ENCODE results near the gene CCDC92B. TPM values are rescaled to one million over a fixed set of nuclear protein-coding genes. Genes with fewer than 3 reads are reported as not detected.

CCDC92B gene
- total RNA-seq (ENCODE audit: low replicate concordance): 1.3 and 1.5 TPM in 2 replicates
- long read RNA-seq, partial matches to known transcripts: 0 of 1 reads
- long read RNA-seq, other reads (novel, unspliced or antisense): 0 of 1 reads

GRCh38 chr17:2749058-2749783 lies at the start of gene CCDC92B:
TSS of gene CCDC92B (minus strand) at chr17:2749652. CDS start at chr17:2735145, 14,507 bp downstream.
- Mint-ChIP-seq H3K4me1 (ENCODE audit: unreplicated experiment) (no peaks in the 10 kb centered on the region), H3K4me3 (peak within 1 kb of the TSS; percentile 64), H3K27ac (no peak within 1 kb of the TSS), H3K36me3 (no peaks in the 10 kb centered on the region), H3K27me3 (peaks cover 76% of the 10 kb centered on the region), H3K9me3 (no peaks in the 10 kb centered on the region)
- no peak for TF ChIP-seq CTCF (conservative IDR thresholded peaks at IDR 0.05)
- no peak for DNase-seq (ENCODE audit: extremely low spot score, unreplicated experiment)

GRCh38 chr17:2798678-2799077 lies 49.2 kb upstream of the CCDC92B start:
- Mint-ChIP-seq H3K36me3 (no peaks in the 10 kb centered on the region), H3K27ac (no peak overlapping the region), H3K27me3 (peaks cover 17% of the 10 kb centered on the region), H3K4me1 (ENCODE audit: unreplicated experiment) (peaks cover 3% of the 10 kb centered on the region), H3K9me3 (no peaks in the 10 kb centered on the region), H3K4me3 (no peak overlapping the region)
- no peak for TF ChIP-seq CTCF (conservative IDR thresholded peaks at IDR 0.05)
- DNase-seq (ENCODE audit: extremely low spot score, unreplicated experiment): no peak

GRCh38 chr17:2798188-2798587 lies 48.7 kb upstream of the CCDC92B start:
- peaks cover 3% of the 10 kb centered on the region for H3K4me1 Mint-ChIP-seq (ENCODE audit: unreplicated experiment)

GRCh38 chr17:2797637-2798036 lies 48.2 kb upstream of the CCDC92B start:
- Mint-ChIP-seq H3K9me3 (no peaks in the 10 kb centered on the region), H3K36me3 (no peaks in the 10 kb centered on the region), H3K27ac (no peak overlapping the region), H3K27me3 (peaks cover 17% of the 10 kb centered on the region), H3K4me1 (ENCODE audit: unreplicated experiment) (peaks cover 3% of the 10 kb centered on the region), H3K4me3 (no peak overlapping the region)
- DNase-seq (ENCODE audit: extremely low spot score, unreplicated experiment): no peak
- TF ChIP-seq CTCF (conservative IDR thresholded peaks at IDR 0.05): no peak

More at GRCh38 chr17:2798188-2798587, 48.7 kb upstream of the CCDC92B start:
- Mint-ChIP-seq H3K27ac (no peak overlapping the region), H3K27me3 (peaks cover 17% of the 10 kb centered on the region), H3K4me3 (no peak overlapping the region), H3K36me3 (no peaks in the 10 kb centered on the region), H3K9me3 (no peaks in the 10 kb centered on the region)
- TF ChIP-seq CTCF (conservative IDR thresholded peaks at IDR 0.05): no peak
- no peak for DNase-seq (ENCODE audit: extremely low spot score, unreplicated experiment)

GRCh38 chr17:2797226-2797625 lies 47.8 kb upstream of the CCDC92B start:
- Mint-ChIP-seq H3K9me3 (no peaks in the 10 kb centered on the region), H3K36me3 (no peaks in the 10 kb centered on the region), H3K4me3 (no peak overlapping the region), H3K4me1 (ENCODE audit: unreplicated experiment) (peaks cover 3% of the 10 kb centered on the region), H3K27ac (no peak overlapping the region), H3K27me3 (peaks cover 17% of the 10 kb centered on the region)
- DNase-seq (ENCODE audit: extremely low spot score, unreplicated experiment): no peak
- TF ChIP-seq CTCF (conservative IDR thresholded peaks at IDR 0.05): no peak

Data from type B pancreatic cell (in vitro differentiated cells).